OCI-LY3 (cell line): ENCODE data around the gene TAGAP.
A peak's percentile ranks its signal among the peaks of the same experiment; 100 is the strongest.

Source experiments
- H2AFZ ChIP-seq: fragments of 200-600, 300-600 bp; shearing (Covaris generic); 2 replicates; pipeline ENCODE4 v1.6.0; 2014; ENCODE audit warnings: antibody characterized with exemption, low read depth, low read length
- H3K27ac ChIP-seq: fragments of 200-600, 300-600 bp; sonication (generic); 2 replicates; pipeline ENCODE4 v1.5.1; 2014; ENCODE audit warnings: mild to moderate bottlenecking, low read length, moderate library complexity, mixed read lengths
- H3K27me3 ChIP-seq: fragments of 200-600, 300-600 bp; sonication (generic); 2 replicates; pipeline ENCODE4 v1.6.1; 2014; ENCODE audit warnings: low read depth, low read length, mixed read lengths
- H3K36me3 ChIP-seq: fragments of 200-600, 300-600 bp; sonication (generic); replicated peaks from 2 replicates; pipeline ENCODE3; 2014; ENCODE audit warnings: low read depth, low read length, mixed read lengths
- H3K4me1 ChIP-seq: fragments of 300-600, 200-600 bp; sonication (generic); 2 replicates; pipeline ENCODE4 v1.6.1; 2014; ENCODE audit warnings: low read length, mixed read lengths
- H3K4me2 ChIP-seq: fragments of 200-600, 300-600 bp; sonication (generic); 2 replicates; pipeline ENCODE4 v1.6.1; 2014; ENCODE audit warnings: low read length, mixed read lengths
- H3K4me3 ChIP-seq: fragments of 300-600, 200-600 bp; sonication (generic); 2 replicates; pipeline ENCODE4 v1.5.1; 2014; ENCODE audit warnings: antibody characterized with exemption, mild to moderate bottlenecking, low read length, moderate library complexity
- H3K79me2 ChIP-seq: fragments of 300-600, 200-600 bp; shearing (Covaris generic); 2 replicates; pipeline ENCODE4 v1.6.1; 2014; ENCODE audit warnings: mild to moderate bottlenecking, low read length, mixed read lengths
- H3K9ac ChIP-seq: fragments of 300-600, 200-600 bp; shearing (Covaris generic); 2 replicates; pipeline ENCODE4 v1.6.0; 2014; ENCODE audit warnings: mild to moderate bottlenecking, low read length, moderate library complexity
- H3K9me3 ChIP-seq: fragments of 200-600, 300-600 bp; shearing (Covaris generic); 2 replicates; pipeline ENCODE4 v1.6.1; 2014; ENCODE audit warnings: low read length, mixed read lengths; ENCODE audit not compliant: insufficient read depth
- H4K20me1 ChIP-seq: fragments of 200-600, 300-600 bp; sonication (generic); 2 replicates; pipeline ENCODE4 v1.6.1; 2016; ENCODE audit warnings: low read length, mixed read lengths; ENCODE audit not compliant: insufficient read depth
- EZH2phosphoT487 ChIP-seq: fragments of 200-600 bp; shearing (Covaris generic); IDR thresholded peaks from 2 replicates; pipeline ENCODE4 v1.6.1; 2018; ENCODE audit warnings: antibody characterized with exemption, mixed run types, low read depth
- TF ChIP-seq, protein P1 (sequence below): fragments of 200-600, 300-600 bp; sonication (generic); IDR thresholded peaks from 2 replicates; pipeline ENCODE4 v1.5.1; 2014; ENCODE audit warnings: antibody characterized with exemption, low read length, low read depth

The TAGAP gene

DNA sequence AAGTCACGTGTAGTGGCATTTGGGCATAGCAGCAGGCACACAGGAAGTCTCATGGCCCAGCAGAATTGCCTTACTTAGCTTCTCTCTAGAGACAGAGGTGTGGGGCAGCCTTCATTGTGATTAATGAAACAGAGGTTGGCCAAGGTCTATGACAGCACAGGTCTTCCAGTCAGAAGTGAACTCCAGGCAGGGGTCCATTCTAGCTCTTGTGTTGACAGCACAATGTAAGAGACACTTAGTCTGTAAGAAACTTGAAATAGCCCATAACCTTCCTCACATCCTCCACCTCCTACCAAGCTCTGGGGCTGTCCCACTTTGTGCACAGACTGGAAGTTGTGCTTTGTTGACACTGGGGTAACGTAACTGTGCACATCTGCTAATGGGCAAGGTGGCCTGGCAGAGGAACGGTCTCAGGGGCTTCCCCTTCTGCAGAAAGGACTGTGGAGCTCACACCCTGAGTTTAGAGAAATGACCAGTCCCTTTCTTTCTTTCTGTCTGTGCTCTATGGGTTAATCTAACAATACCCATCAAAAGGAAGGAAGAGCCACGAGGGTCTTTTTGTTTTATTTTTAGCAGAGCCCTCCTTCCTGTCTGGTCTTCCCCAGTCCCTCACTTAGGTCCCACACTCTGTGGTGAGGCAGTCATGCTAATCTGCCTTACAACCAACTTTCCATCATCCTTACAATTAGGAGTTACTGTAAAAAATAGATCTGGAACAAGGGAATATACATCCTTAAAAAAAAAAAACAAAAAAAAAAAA, 35.6 kb upstream of the TAGAP start:
- Histone ChIP-seq H3K36me3 (no peaks in the 10 kb centered on the region), H3K27me3 (no peaks in the 10 kb centered on the region), H3K9me3 (no peaks in the 10 kb centered on the region), H2AFZ (peak overlapping the region; percentile 83), H3K4me1 (peaks cover 11% of the 10 kb centered on the region), H3K9ac (no peak overlapping the region), H3K4me3 (no peak overlapping the region; the same call in 1 of the 2 replicates), H4K20me1 (no peaks in the 10 kb centered on the region), H3K79me2 (no peaks in the 10 kb centered on the region), H3K4me2 (peak overlapping the region; percentile 61), H3K27ac (peak overlapping the region; percentile 28; the same call in 1 of the 2 replicates)
- TF ChIP-seq, protein P1, sequence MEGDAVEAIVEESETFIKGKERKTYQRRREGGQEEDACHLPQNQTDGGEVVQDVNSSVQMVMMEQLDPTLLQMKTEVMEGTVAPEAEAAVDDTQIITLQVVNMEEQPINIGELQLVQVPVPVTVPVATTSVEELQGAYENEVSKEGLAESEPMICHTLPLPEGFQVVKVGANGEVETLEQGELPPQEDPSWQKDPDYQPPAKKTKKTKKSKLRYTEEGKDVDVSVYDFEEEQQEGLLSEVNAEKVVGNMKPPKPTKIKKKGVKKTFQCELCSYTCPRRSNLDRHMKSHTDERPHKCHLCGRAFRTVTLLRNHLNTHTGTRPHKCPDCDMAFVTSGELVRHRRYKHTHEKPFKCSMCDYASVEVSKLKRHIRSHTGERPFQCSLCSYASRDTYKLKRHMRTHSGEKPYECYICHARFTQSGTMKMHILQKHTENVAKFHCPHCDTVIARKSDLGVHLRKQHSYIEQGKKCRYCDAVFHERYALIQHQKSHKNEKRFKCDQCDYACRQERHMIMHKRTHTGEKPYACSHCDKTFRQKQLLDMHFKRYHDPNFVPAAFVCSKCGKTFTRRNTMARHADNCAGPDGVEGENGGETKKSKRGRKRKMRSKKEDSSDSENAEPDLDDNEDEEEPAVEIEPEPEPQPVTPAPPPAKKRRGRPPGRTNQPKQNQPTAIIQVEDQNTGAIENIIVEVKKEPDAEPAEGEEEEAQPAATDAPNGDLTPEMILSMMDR = no peak
- TF ChIP-seq EZH2phosphoT487 = no peak

GRCh38 chr6:159079367-159079766, 34.6 kb upstream of the TAGAP start:
- H4K20me1 ChIP-seq = no peaks in the 10 kb centered on the region
- no peak overlapping the region for H2AFZ ChIP-seq
- H3K4me1 ChIP-seq = peaks cover 11% of the 10 kb centered on the region
- no peaks in the 10 kb centered on the region for H3K79me2 ChIP-seq
- no peak overlapping the region for H3K4me2 ChIP-seq
- H3K9ac ChIP-seq = no peak overlapping the region
- H3K27ac ChIP-seq = no peak overlapping the region
- no peaks in the 10 kb centered on the region for H3K27me3 ChIP-seq
- no peaks in the 10 kb centered on the region for H3K36me3 ChIP-seq
- no peaks in the 10 kb centered on the region for H3K9me3 ChIP-seq
- TF ChIP-seq, protein P1 = no peak
- TF ChIP-seq EZH2phosphoT487 = no peak
- H3K4me3 ChIP-seq = no peak overlapping the region

- H3K4me3 ChIP-seq = no peak overlapping the region
- H3K36me3 ChIP-seq = no peaks in the 10 kb centered on the region
- no peak overlapping the region for H3K27ac ChIP-seq
- no peak overlapping the region for H2AFZ ChIP-seq
- no peaks in the 10 kb centered on the region for H3K79me2 ChIP-seq
- no peaks in the 10 kb centered on the region for H3K9me3 ChIP-seq
- H3K9ac ChIP-seq = no peak overlapping the region
- H3K27me3 ChIP-seq = no peaks in the 10 kb centered on the region
- H4K20me1 ChIP-seq = no peaks in the 10 kb centered on the region
- TF ChIP-seq, protein P1 = no peak
- TF ChIP-seq EZH2phosphoT487 = no peak
- peaks cover 15% of the 10 kb centered on the region for H3K4me1 ChIP-seq
- H3K4me2 ChIP-seq = no peak overlapping the region
These were observed 32.3 kb upstream of the TAGAP start for GRCh38 chr6:159077123-159077522.

DNA sequence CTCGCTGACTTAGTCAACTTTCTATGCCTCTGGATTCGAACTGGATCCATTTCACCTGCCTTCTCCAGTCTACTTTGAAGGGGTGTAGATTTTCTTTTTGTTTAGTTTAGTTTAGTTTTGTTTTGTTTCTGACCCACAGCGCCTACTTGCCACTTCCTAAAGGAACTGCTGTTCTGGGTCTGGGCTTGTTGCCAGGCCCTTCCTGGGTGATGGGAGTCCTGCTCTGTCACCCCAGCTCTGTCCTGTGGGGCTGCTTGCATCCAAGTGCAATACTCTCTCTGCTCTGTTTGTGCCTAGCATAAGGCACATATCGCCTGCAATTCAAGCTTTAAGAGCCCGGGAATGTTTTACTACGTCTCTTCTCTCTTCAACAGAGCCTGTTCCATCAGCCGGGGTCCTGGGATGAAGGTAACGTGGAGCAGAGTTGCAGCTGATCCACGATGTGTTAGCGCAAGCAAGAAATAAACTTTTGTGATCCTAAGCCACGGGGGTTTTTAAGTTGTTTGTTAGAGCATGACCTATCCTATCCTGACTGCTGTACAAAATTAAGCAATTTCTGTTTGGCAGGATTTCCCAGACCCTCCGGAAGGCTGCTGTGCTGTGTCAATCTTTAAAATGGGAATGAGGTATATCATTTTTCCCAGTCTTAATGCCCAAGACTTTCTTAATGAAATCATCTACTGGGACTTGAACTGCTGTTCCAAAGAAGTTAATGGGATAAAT, 30.9 kb upstream of the TAGAP start:
- H3K27ac ChIP-seq = no peak overlapping the region
- H3K4me3 ChIP-seq = no peak overlapping the region
- H4K20me1 ChIP-seq = no peaks in the 10 kb centered on the region
- TF ChIP-seq EZH2phosphoT487 = no peak
- TF ChIP-seq, protein P1 = no peak
- no peaks in the 10 kb centered on the region for H3K36me3 ChIP-seq
- no peak overlapping the region for H3K4me2 ChIP-seq
- no peaks in the 10 kb centered on the region for H3K9me3 ChIP-seq
- H3K4me1 ChIP-seq = peaks cover 13% of the 10 kb centered on the region
- H3K9ac ChIP-seq = no peak overlapping the region
- H3K27me3 ChIP-seq = no peaks in the 10 kb centered on the region
- no peaks in the 10 kb centered on the region for H3K79me2 ChIP-seq
- H2AFZ ChIP-seq = no peak overlapping the region
